Measurements from ENCODE around the gene TEX10.
A peak's percentile ranks its signal among the peaks of the same experiment; 100 is the strongest.

TEX10 gene

DNA sequence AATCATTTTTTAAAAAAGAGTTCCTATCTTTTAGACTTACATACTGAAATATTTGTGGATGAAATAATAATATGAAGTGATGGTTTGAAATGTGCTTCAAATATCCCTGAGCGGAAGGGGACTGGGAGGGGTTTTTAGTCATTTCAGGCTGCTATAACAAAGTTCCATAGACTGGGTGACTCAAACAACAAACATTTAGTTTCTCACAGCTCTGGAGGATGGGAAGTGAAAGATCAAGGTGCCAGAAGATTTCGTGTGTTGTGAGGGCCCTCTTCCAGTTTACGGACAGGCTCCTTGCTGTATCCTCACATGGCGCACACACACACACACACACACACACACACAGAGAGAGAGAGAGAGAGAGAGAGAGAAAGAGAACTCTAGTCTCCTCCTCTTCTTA is 27.1 kb upstream of the TEX10 start:
- Histone ChIP-seq H3K27ac (replicated peaks) (no peak overlapping the region), H3K4me3 (replicated peaks; ENCODE audit: insufficient read depth, low read length) (no peak overlapping the region), H3K27me3 (ENCODE audit: insufficient read depth, poor library complexity, severe bottlenecking) (no peaks in the 10 kb centered on the region)
- no peak for DNase-seq (ENCODE audit: low read depth in 1 of 2, low spot score in 1 of 2)
- TF ChIP-seq SPI1 (IDR thresholded peaks at IDR 0.05; ENCODE audit: borderline replicate concordance, low read depth) (no peak), GABPA (IDR thresholded peaks at IDR 0.05; ENCODE audit: low read depth) (no peak), POLR2AphosphoS5 (IDR thresholded peaks at IDR 0.05; ENCODE audit: low read depth) (no peak)
- TF ChIP-seq, protein P1, sequence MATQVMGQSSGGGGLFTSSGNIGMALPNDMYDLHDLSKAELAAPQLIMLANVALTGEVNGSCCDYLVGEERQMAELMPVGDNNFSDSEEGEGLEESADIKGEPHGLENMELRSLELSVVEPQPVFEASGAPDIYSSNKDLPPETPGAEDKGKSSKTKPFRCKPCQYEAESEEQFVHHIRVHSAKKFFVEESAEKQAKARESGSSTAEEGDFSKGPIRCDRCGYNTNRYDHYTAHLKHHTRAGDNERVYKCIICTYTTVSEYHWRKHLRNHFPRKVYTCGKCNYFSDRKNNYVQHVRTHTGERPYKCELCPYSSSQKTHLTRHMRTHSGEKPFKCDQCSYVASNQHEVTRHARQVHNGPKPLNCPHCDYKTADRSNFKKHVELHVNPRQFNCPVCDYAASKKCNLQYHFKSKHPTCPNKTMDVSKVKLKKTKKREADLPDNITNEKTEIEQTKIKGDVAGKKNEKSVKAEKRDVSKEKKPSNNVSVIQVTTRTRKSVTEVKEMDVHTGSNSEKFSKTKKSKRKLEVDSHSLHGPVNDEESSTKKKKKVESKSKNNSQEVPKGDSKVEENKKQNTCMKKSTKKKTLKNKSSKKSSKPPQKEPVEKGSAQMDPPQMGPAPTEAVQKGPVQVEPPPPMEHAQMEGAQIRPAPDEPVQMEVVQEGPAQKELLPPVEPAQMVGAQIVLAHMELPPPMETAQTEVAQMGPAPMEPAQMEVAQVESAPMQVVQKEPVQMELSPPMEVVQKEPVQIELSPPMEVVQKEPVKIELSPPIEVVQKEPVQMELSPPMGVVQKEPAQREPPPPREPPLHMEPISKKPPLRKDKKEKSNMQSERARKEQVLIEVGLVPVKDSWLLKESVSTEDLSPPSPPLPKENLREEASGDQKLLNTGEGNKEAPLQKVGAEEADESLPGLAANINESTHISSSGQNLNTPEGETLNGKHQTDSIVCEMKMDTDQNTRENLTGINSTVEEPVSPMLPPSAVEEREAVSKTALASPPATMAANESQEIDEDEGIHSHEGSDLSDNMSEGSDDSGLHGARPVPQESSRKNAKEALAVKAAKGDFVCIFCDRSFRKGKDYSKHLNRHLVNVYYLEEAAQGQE (IDR thresholded peaks at IDR 0.05; ENCODE audit: insufficient replicate concordance, low read depth) = no peak
- TF ChIP-seq, protein P2, sequence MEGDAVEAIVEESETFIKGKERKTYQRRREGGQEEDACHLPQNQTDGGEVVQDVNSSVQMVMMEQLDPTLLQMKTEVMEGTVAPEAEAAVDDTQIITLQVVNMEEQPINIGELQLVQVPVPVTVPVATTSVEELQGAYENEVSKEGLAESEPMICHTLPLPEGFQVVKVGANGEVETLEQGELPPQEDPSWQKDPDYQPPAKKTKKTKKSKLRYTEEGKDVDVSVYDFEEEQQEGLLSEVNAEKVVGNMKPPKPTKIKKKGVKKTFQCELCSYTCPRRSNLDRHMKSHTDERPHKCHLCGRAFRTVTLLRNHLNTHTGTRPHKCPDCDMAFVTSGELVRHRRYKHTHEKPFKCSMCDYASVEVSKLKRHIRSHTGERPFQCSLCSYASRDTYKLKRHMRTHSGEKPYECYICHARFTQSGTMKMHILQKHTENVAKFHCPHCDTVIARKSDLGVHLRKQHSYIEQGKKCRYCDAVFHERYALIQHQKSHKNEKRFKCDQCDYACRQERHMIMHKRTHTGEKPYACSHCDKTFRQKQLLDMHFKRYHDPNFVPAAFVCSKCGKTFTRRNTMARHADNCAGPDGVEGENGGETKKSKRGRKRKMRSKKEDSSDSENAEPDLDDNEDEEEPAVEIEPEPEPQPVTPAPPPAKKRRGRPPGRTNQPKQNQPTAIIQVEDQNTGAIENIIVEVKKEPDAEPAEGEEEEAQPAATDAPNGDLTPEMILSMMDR (IDR thresholded peaks at IDR 0.05; ENCODE audit: insufficient read depth, low read length) = no peak

DNA sequence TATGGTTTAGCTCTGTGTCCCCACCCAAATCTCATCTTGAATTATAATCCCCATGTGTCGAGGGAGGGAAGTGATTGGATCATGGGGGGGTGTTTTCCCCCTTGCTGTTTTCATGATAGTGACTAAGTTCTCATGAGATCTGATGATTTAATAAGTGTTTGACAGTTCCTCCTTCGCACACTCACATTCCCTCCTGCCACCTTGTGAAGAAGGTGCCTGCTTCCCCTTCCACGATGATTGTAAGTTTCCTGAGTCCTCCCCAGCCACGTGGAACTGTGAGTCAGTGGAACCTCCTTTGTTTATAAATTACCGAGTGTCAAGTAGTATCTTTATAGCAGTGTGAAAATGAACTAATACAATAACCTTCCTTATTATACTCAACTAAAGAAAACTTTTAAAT is 24.3 kb upstream of the TEX10 start:
- H3K27me3 ChIP-seq (ENCODE audit: insufficient read depth, poor library complexity, severe bottlenecking) = no peaks in the 10 kb centered on the region
- no peak overlapping the region for H3K27ac ChIP-seq (replicated peaks)
- peak in 1 of 2 experiments; percentile 33 for DNase-seq (ENCODE audit: low read depth in 1 of 2, low spot score in 1 of 2)
- TF ChIP-seq SPI1 (IDR thresholded peaks at IDR 0.05; ENCODE audit: borderline replicate concordance, low read depth) = no peak
- TF ChIP-seq, protein P2 (IDR thresholded peaks at IDR 0.05; ENCODE audit: insufficient read depth, low read length) = no peak
- no peak for TF ChIP-seq GABPA (IDR thresholded peaks at IDR 0.05; ENCODE audit: low read depth)
- no peak overlapping the region for H3K4me3 ChIP-seq (replicated peaks; ENCODE audit: insufficient read depth, low read length)

DNA sequence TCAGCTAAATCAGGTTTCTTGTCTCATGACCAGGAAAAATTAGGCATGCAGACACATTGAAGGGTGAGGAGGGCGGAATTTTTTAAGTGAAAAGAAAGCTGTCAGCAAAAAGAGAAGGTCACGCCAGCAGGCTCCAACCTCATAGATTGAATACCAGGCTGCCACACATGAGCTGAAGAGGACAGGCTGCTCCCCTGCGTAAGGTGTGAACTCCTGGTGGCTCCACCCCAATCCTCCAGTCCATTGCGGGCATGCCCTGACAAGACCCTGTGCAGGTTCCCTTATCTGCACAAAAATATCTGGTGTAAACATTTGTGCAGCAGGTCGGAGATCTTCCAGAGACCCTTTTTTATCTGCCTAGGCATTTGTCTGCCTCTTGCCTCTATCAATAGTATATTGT is 22.9 kb upstream of the TEX10 start:
- DNase-seq (ENCODE audit: low read depth in 1 of 2, low spot score in 1 of 2) = no peak
- Histone ChIP-seq H3K4me3 (replicated peaks; ENCODE audit: insufficient read depth, low read length) (no peak overlapping the region), H3K27me3 (ENCODE audit: insufficient read depth, poor library complexity, severe bottlenecking) (no peaks in the 10 kb centered on the region), H3K27ac (replicated peaks) (no peak overlapping the region)
- TF ChIP-seq POLR2AphosphoS5 (IDR thresholded peaks at IDR 0.05; ENCODE audit: low read depth) (no peak), SPI1 (IDR thresholded peaks at IDR 0.05; ENCODE audit: borderline replicate concordance, low read depth) (no peak), GABPA (IDR thresholded peaks at IDR 0.05; ENCODE audit: low read depth) (no peak)
- TF ChIP-seq, protein P2 (IDR thresholded peaks at IDR 0.05; ENCODE audit: insufficient read depth, low read length) = no peak
- TF ChIP-seq, protein P1 (IDR thresholded peaks at IDR 0.05; ENCODE audit: insufficient replicate concordance, low read depth) = no peak

DNA sequence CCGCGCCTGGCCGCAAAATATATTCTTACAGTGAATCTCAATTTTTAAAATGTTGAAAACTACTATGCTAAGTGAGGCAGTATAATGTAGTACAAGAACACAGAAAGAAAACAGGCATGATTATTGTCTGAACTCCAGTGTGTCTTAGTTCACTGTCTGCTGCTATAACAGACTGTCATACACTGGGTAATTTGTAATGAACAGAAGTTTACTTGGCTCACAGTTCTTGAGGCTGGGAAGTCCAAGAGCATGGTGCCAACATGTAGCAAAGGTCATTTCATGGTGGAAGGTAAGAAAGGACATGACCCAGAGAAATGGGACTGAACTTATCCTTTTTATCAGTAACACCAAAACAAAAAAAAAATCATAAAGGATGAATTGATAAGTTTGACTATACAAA is 19.9 kb upstream of the TEX10 start:
- no peak for TF ChIP-seq SPI1 (IDR thresholded peaks at IDR 0.05; ENCODE audit: borderline replicate concordance, low read depth)
- TF ChIP-seq GABPA (IDR thresholded peaks at IDR 0.05; ENCODE audit: low read depth) = no peak
- TF ChIP-seq, protein P1 (IDR thresholded peaks at IDR 0.05; ENCODE audit: insufficient replicate concordance, low read depth) = no peak
- TF ChIP-seq, protein P2 (IDR thresholded peaks at IDR 0.05; ENCODE audit: insufficient read depth, low read length) = no peak
- no peak for TF ChIP-seq POLR2AphosphoS5 (IDR thresholded peaks at IDR 0.05; ENCODE audit: low read depth)
- no peak overlapping the region for H3K27ac ChIP-seq (replicated peaks)
- DNase-seq (ENCODE audit: low read depth in 1 of 2, low spot score in 1 of 2) = no peak
- H3K4me3 ChIP-seq (replicated peaks; ENCODE audit: insufficient read depth, low read length) = no peak overlapping the region
- no peaks in the 10 kb centered on the region for H3K27me3 ChIP-seq (ENCODE audit: insufficient read depth, poor library complexity, severe bottlenecking)

Data from HL-60 (cell line).